WTC11 (cell line): Measurements from ENCODE around the gene AURKAIP1. TPM values are rescaled to one million over a fixed set of nuclear protein-coding genes. Genes with fewer than 3 reads are reported as not detected.

Experiments used
- ATAC-seq: fragments of 200-7000 bp; cut with Tn5 transposase; 2 replicates; pipeline ENCODE4 v1.10.0; 2021; ENCODE audit warnings: mild to moderate bottlenecking, moderate library complexity
- CTCF ChIA-PET: fragments of 300-600 bp; sonication (Branson Sonifier 250); formaldehyde crosslinking; loops from one replicate; lab custom pipeline; 2021; ENCODE audit warnings: antibody characterized with exemption; lab: Charles Lee
- POLR2A ChIA-PET: fragments of 350-600 bp; sonication (Branson Sonifier 250); formaldehyde crosslinking; loops from one replicate; lab custom pipeline; 2021; ENCODE audit warnings: antibody characterized with exemption; lab: Charles Lee
- DNase-seq: peaks from one replicate; pipeline ENCODE4 v3.0.0; 2021; ENCODE audit warnings: low spot score
- H3K27ac Mint-ChIP-seq: 2 replicates; pipeline ENCODE4 v1.8.0; 2021; ENCODE audit warnings: mixed read lengths
- H3K27me3 Mint-ChIP-seq: 2 replicates; pipeline ENCODE4 v1.8.0; 2021; ENCODE audit warnings: low read depth, mild to moderate bottlenecking, moderate library complexity, mixed read lengths
- H3K36me3 Mint-ChIP-seq: 2 replicates; pipeline ENCODE4 v1.8.0; 2021; ENCODE audit warnings: mixed read lengths
- H3K4me1 Mint-ChIP-seq: 2 replicates; pipeline ENCODE4 v1.8.0; 2022; ENCODE audit warnings: mixed read lengths
- H3K4me3 Mint-ChIP-seq: 2 replicates; pipeline ENCODE4 v1.8.0; 2021; ENCODE audit warnings: mild to moderate bottlenecking, moderate library complexity, mixed read lengths
- H3K9me3 Mint-ChIP-seq: 2 replicates; pipeline ENCODE4 v1.8.0; 2021; ENCODE audit warnings: mixed read lengths
- CREB1 ChIP-seq: sonication (generic); formaldehyde crosslinking; IDR thresholded peaks from 2 replicates; pipeline ENCODE4 v1.8.0; 2023; ENCODE audit warnings: mild to moderate bottlenecking, missing genetic modification reagents
- ESRRA ChIP-seq: sonication (generic); formaldehyde crosslinking; IDR thresholded peaks from 2 replicates; pipeline ENCODE4 v1.8.1; 2022; ENCODE audit warnings: mild to moderate bottlenecking, missing genetic modification reagents, borderline replicate concordance
- FOXJ3 ChIP-seq: sonication (generic); formaldehyde crosslinking; IDR thresholded peaks from 2 replicates; pipeline ENCODE4 v1.9.0; 2021; ENCODE audit warnings: missing genetic modification reagents, mild to moderate bottlenecking, borderline replicate concordance
- FOXP1 ChIP-seq: sonication (generic); formaldehyde crosslinking; IDR thresholded peaks from 2 replicates; pipeline ENCODE4 v1.8.0; 2022; ENCODE audit warnings: missing genetic modification reagents, mild to moderate bottlenecking, moderate library complexity, borderline replicate concordance
- NFE2L1 ChIP-seq: sonication (generic); formaldehyde crosslinking; IDR thresholded peaks from 2 replicates; pipeline ENCODE4 v1.8.1; 2023; ENCODE audit warnings: missing genetic modification reagents
- NFYB ChIP-seq: sonication (generic); formaldehyde crosslinking; conservative IDR thresholded peaks from 2 replicates; pipeline ENCODE4 v1.8.0; 2022; ENCODE audit warnings: low read depth, missing genetic modification reagents
- NR1H2 ChIP-seq: sonication (generic); formaldehyde crosslinking; IDR thresholded peaks from 2 replicates; pipeline ENCODE4 v1.9.0; 2021; ENCODE audit warnings: mild to moderate bottlenecking, moderate library complexity, missing genetic modification reagents
- PRRX2 ChIP-seq: fragments of 250-450 bp; sonication (Bioruptor Pico); IDR thresholded peaks from 2 replicates; pipeline ENCODE4 v1.8.0; 2021; ENCODE audit warnings: mild to moderate bottlenecking
- RELA ChIP-seq: sonication (generic); formaldehyde crosslinking; IDR thresholded peaks from 2 replicates; pipeline ENCODE4 v1.8.1; 2022; ENCODE audit warnings: missing genetic modification reagents, mild to moderate bottlenecking, borderline replicate concordance
- SMAD4 ChIP-seq: sonication (generic); formaldehyde crosslinking; IDR thresholded peaks from 2 replicates; pipeline ENCODE4 v1.8.0; 2022; ENCODE audit warnings: mild to moderate bottlenecking, missing genetic modification reagents
- SP1 ChIP-seq: sonication (generic); formaldehyde crosslinking; conservative IDR thresholded peaks from 2 replicates; pipeline ENCODE4 v1.8.1; 2022; ENCODE audit warnings: missing genetic modification reagents
- ZBTB21 ChIP-seq: sonication (generic); formaldehyde crosslinking; IDR thresholded peaks from 2 replicates; pipeline ENCODE4 v1.8.1; 2023; ENCODE audit warnings: mild to moderate bottlenecking, missing genetic modification reagents, borderline replicate concordance
- ZNF219 ChIP-seq: sonication (generic); formaldehyde crosslinking; IDR thresholded peaks from 2 replicates; pipeline ENCODE4 v1.8.0; 2023; ENCODE audit warnings: missing genetic modification reagents, mild to moderate bottlenecking, borderline replicate concordance
- ZNF232 ChIP-seq: sonication (generic); formaldehyde crosslinking; IDR thresholded peaks from 2 replicates; pipeline ENCODE4 v1.8.0; 2022; ENCODE audit warnings: mild to moderate bottlenecking, missing genetic modification reagents
- ZNF416 ChIP-seq: fragments of 250-450 bp; sonication (Bioruptor Pico); IDR thresholded peaks from 2 replicates; pipeline ENCODE4 v1.9.0; 2021; ENCODE audit warnings: mild to moderate bottlenecking, inconsistent platforms
- total RNA-seq: library from RNA; stranded (reverse); gene quantifications from 3 replicates; pipeline ENCODE4 v1.2.3, GENCODE V29; 2021
- TF ChIP-seq, protein P1 (sequence below): fragments of 250-450 bp; sonication (Bioruptor Pico); IDR thresholded peaks from 2 replicates; pipeline ENCODE4 v2.1.2; 2022; ENCODE audit warnings: mild to moderate bottlenecking, moderate library complexity
- TF ChIP-seq, protein P2 (sequence below): sonication (generic); formaldehyde crosslinking; IDR thresholded peaks from 2 replicates; pipeline ENCODE4 v1.8.1; 2022; ENCODE audit warnings: mild to moderate bottlenecking, moderate library complexity, missing genetic modification reagents
- TF ChIP-seq, protein P3 (sequence below): sonication (generic); formaldehyde crosslinking; IDR thresholded peaks from 2 replicates; pipeline ENCODE4 v1.8.1; 2022; ENCODE audit warnings: mild to moderate bottlenecking, missing genetic modification reagents, moderate library complexity, borderline replicate concordance
- TF ChIP-seq, protein P4 (sequence below): fragments of 250-450 bp; sonication (Bioruptor Pico); IDR thresholded peaks from 2 replicates; pipeline ENCODE4 v1.9.0; 2021; ENCODE audit warnings: moderate library complexity, mild to moderate bottlenecking, inconsistent platforms, borderline replicate concordance
- TF ChIP-seq, protein P5 (sequence below): sonication (generic); formaldehyde crosslinking; IDR thresholded peaks from 2 replicates; pipeline ENCODE4 v1.8.0; 2022; ENCODE audit warnings: missing genetic modification reagents
- TF ChIP-seq, protein P6 (sequence below): sonication (generic); formaldehyde crosslinking; IDR thresholded peaks from 2 replicates; pipeline ENCODE4 v1.8.0; 2022; ENCODE audit warnings: mild to moderate bottlenecking, missing genetic modification reagents

The AURKAIP1 gene
- total RNA-seq, 1 experiment from 2014 or later: 268 TPM

DNA sequence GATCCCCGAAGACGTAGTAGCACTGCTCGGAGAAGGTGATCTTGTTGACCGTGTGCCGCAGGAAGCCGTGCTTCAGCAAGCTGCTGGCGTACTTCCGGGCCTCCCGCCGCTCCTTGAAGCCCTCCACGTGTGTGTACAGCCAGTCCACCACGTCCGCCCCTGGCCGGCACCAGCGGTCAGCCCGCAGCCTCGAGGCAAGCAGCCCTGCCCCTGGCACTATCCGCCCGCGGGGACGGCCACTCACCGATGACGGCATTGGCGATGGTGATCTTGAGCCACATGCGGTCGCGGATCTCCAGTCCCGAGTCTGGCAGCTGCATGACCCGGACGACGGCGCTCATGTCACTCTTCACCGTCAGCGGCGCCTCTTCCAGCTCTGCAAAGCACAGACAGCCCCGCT, 36.7 kb downstream of the AURKAIP1 start:
- POLR2A ChIA-PET: interaction anchor here (0.6 to 1.1 kb wide), 2 partner anchors 10 to 219 kb away, joined by 3 to 5 read pairs; no protein-coding TSS in a partner anchor
- CTCF ChIA-PET: interaction anchor here (0.9 to 1.7 kb wide), 4 partner anchors 9 to 61 kb away, joined by 4 to 18 read pairs (median 4); partner anchors contain the start of gene CCNL2
- H3K36me3 Mint-ChIP-seq: peaks cover 17% of the 10 kb centered on the region

DNA sequence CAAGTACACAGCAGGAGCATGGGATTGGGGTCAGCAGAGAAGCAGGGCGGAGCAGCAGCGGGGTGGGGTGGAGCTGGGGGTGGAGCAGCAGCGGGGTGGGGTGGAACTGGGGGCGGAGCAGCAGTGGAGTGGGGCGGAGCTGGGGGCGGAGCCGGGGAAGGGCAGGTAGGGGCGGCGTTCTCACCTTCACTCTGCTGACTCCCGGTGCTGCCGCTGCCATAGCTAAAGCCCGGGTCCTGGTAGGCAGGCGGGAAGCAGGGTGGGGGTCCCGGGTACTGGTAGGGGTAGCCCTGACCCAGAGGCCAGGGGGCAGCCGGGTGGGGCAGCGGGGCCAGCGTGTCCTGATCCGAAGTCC, 37.2 kb downstream of the AURKAIP1 start:
- Mint-ChIP-seq H3K9me3 (peaks cover 8% of the 10 kb centered on the region), H3K27ac (no peak overlapping the region), H3K4me3 (no peak overlapping the region), H3K4me1 (no peaks in the 10 kb centered on the region), H3K27me3 (no peaks in the 10 kb centered on the region), H3K36me3 (peaks cover 17% of the 10 kb centered on the region)
- ATAC-seq: peak; percentile 85
- ChIA-PET CTCF (interaction anchor here (0.9 to 1.7 kb wide), 4 partner anchors 10 to 61 kb away, joined by 4 to 18 read pairs (median 4); partner anchors contain the start of gene CCNL2), POLR2A (interaction anchor here (0.6 to 1.1 kb wide), 2 partner anchors 10 to 220 kb away, joined by 3 to 5 read pairs; no protein-coding TSS in a partner anchor)
- no peak for TF ChIP-seq NFE2L1 (CRISPR knock-in tag)
- TF ChIP-seq SMAD4 (CRISPR knock-in tag): no peak
- no peak for TF ChIP-seq CREB1 (CRISPR knock-in tag)
- no peak for TF ChIP-seq ESRRA (CRISPR knock-in tag)
- TF ChIP-seq, protein P1, sequence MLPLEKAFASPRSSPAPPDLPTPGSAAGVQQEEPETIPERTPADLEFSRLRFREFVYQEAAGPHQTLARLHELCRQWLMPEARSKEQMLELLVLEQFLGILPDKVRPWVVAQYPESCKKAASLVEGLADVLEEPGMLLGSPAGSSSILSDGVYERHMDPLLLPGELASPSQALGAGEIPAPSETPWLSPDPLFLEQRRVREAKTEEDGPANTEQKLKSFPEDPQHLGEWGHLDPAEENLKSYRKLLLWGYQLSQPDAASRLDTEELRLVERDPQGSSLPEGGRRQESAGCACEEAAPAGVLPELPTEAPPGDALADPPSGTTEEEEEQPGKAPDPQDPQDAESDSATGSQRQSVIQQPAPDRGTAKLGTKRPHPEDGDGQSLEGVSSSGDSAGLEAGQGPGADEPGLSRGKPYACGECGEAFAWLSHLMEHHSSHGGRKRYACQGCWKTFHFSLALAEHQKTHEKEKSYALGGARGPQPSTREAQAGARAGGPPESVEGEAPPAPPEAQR (CRISPR knock-in tag): no peak
- TF ChIP-seq, protein P2, sequence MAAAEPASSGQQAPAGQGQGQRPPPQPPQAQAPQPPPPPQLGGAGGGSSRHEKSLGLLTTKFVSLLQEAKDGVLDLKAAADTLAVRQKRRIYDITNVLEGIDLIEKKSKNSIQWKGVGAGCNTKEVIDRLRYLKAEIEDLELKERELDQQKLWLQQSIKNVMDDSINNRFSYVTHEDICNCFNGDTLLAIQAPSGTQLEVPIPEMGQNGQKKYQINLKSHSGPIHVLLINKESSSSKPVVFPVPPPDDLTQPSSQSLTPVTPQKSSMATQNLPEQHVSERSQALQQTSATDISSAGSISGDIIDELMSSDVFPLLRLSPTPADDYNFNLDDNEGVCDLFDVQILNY (CRISPR knock-in tag): no peak
- no peak for TF ChIP-seq NFYB (CRISPR knock-in tag)
- TF ChIP-seq ZNF232 (CRISPR knock-in tag): no peak
- TF ChIP-seq RELA (CRISPR knock-in tag): no peak
- DNase-seq: peak; percentile 80

More for the DNA sequence above, 36.7 kb downstream of the AURKAIP1 start:
- no peaks in the 10 kb centered on the region for H3K27me3 Mint-ChIP-seq
- peaks cover 8% of the 10 kb centered on the region for H3K9me3 Mint-ChIP-seq
- TF ChIP-seq PRRX2 (CRISPR knock-in tag) (no peak), ZNF219 (CRISPR knock-in tag) (no peak), ZNF416 (CRISPR knock-in tag) (no peak), FOXJ3 (CRISPR knock-in tag) (no peak), NR1H2 (CRISPR knock-in tag) (0 out of 2 replicates have a peak, but pooled peaks have one; percentile 18), FOXP1 (0 out of 2 replicates have a peak, but pooled peaks have one; percentile 25), CREB1 (CRISPR knock-in tag) (no peak)
- TF ChIP-seq, protein P3, sequence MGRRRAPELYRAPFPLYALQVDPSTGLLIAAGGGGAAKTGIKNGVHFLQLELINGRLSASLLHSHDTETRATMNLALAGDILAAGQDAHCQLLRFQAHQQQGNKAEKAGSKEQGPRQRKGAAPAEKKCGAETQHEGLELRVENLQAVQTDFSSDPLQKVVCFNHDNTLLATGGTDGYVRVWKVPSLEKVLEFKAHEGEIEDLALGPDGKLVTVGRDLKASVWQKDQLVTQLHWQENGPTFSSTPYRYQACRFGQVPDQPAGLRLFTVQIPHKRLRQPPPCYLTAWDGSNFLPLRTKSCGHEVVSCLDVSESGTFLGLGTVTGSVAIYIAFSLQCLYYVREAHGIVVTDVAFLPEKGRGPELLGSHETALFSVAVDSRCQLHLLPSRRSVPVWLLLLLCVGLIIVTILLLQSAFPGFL (CRISPR knock-in tag): no peak
- H3K27ac Mint-ChIP-seq: no peak overlapping the region
- ATAC-seq: no peak
- DNase-seq: no peak
- H3K4me3 Mint-ChIP-seq: no peak overlapping the region
- H3K4me1 Mint-ChIP-seq: no peaks in the 10 kb centered on the region

DNA sequence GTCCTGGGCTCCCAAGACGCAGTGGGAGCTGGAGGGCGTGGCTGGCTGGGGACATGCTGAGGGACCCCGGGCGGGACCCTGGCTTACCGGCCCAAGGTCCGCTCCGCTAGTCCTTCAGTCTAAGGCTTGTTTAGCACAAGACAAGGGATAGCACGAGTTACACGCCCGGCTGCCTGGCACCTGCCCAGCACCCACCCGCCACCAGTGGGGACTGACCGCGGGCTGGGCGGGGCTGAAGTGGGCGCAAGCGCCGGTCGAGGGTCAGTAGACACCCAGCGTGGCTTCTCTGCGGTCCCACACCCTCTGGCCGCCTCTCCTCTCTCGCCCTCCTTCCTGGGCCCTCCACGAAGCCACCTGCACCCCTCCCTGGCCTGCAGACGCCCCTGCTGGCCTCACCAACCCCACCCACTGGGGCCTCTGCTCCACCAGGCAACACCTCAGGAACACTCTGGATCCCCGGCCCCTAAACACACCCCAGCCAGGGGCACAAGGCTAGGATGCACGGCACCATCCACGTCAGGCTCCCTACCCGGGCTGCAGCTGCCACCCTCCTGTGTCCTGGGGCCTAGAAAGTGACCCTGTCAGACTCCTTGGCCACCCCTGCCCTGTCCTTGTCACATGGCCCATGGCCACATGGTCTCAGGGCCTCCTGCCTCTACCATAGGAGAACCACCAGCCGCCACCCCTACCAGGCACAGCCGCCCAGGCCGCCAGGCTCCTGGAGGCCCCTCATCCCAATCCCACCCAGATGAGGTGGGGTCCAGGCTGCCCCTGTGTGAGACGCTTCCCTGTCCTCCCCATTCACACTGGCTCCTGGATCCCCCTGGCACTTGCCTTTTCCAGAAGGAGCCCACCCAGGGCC, 37.8 kb downstream of the AURKAIP1 start:
- POLR2A ChIA-PET: interaction anchor here (1.1 kb wide), 1 partner anchor 11 kb away, joined by 5 read pairs; no protein-coding TSS in a partner anchor
- no peak for ATAC-seq
- no peak for TF ChIP-seq SP1 (CRISPR knock-in tag)
- TF ChIP-seq, protein P4, sequence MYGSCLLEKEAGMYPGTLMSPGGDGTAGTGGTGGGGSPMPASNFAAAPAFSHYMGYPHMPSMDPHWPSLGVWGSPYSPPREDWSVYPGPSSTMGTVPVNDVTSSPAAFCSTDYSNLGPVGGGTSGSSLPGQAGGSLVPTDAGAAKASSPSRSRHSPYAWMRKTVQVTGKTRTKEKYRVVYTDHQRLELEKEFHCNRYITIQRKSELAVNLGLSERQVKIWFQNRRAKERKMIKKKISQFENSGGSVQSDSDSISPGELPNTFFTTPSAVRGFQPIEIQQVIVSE (CRISPR knock-in tag): no peak
- TF ChIP-seq, protein P5, sequence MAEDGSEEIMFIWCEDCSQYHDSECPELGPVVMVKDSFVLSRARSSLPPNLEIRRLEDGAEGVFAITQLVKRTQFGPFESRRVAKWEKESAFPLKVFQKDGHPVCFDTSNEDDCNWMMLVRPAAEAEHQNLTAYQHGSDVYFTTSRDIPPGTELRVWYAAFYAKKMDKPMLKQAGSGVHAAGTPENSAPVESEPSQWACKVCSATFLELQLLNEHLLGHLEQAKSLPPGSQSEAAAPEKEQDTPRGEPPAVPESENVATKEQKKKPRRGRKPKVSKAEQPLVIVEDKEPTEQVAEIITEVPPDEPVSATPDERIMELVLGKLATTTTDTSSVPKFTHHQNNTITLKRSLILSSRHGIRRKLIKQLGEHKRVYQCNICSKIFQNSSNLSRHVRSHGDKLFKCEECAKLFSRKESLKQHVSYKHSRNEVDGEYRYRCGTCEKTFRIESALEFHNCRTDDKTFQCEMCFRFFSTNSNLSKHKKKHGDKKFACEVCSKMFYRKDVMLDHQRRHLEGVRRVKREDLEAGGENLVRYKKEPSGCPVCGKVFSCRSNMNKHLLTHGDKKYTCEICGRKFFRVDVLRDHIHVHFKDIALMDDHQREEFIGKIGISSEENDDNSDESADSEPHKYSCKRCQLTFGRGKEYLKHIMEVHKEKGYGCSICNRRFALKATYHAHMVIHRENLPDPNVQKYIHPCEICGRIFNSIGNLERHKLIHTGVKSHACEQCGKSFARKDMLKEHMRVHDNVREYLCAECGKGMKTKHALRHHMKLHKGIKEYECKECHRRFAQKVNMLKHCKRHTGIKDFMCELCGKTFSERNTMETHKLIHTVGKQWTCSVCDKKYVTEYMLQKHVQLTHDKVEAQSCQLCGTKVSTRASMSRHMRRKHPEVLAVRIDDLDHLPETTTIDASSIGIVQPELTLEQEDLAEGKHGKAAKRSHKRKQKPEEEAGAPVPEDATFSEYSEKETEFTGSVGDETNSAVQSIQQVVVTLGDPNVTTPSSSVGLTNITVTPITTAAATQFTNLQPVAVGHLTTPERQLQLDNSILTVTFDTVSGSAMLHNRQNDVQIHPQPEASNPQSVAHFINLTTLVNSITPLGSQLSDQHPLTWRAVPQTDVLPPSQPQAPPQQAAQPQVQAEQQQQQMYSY (CRISPR knock-in tag): no peak
- TF ChIP-seq ZBTB21 (CRISPR knock-in tag): no peak
- TF ChIP-seq, protein P6, sequence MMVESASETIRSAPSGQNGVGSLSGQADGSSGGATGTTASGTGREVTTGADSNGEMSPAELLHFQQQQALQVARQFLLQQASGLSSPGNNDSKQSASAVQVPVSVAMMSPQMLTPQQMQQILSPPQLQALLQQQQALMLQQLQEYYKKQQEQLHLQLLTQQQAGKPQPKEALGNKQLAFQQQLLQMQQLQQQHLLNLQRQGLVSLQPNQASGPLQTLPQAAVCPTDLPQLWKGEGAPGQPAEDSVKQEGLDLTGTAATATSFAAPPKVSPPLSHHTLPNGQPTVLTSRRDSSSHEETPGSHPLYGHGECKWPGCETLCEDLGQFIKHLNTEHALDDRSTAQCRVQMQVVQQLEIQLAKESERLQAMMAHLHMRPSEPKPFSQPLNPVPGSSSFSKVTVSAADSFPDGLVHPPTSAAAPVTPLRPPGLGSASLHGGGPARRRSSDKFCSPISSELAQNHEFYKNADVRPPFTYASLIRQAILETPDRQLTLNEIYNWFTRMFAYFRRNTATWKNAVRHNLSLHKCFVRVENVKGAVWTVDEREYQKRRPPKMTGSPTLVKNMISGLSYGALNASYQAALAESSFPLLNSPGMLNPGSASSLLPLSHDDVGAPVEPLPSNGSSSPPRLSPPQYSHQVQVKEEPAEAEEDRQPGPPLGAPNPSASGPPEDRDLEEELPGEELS (CRISPR knock-in tag): no peak

More for the DNA sequence above, 37.8 kb downstream of the AURKAIP1 start:
- H3K9me3 Mint-ChIP-seq: peaks cover 8% of the 10 kb centered on the region
- H3K4me1 Mint-ChIP-seq: no peaks in the 10 kb centered on the region
- H3K27ac Mint-ChIP-seq: no peak overlapping the region
- CTCF ChIA-PET: interaction anchor here (0.9 to 1.7 kb wide), 4 partner anchors 11 to 62 kb away, joined by 4 to 18 read pairs (median 4); partner anchors contain the start of gene CCNL2
- peaks cover 17% of the 10 kb centered on the region for H3K36me3 Mint-ChIP-seq
- no peak overlapping the region for H3K4me3 Mint-ChIP-seq
- no peak for DNase-seq
- H3K27me3 Mint-ChIP-seq: no peaks in the 10 kb centered on the region
